Heart right ventricle (tissue), 16 donors: ENCODE data around the gene OTOG. TPM values are rescaled to one million over a fixed set of nuclear protein-coding genes. Genes with fewer than 3 reads are reported as not detected.
"Not testable (repeated sequence)": the region's sequence is repeated elsewhere in the genome, so short reads cannot be mapped to it uniquely, and the experiment has no call there.

Experiments
- ATAC-seq, 8 donors: fragments of 200-7000 bp; cut with Tn5 transposase; one replicate each; pipeline ENCODE4 v1.9.1; 2020; ENCODE audit warnings: mild to moderate bottlenecking in 8 of 8, moderate library complexity in 8 of 8, moderate number of reproducible peaks in 1 of 8
- DNase-seq, 2 donors: peaks; one replicate each; pipeline ENCODE4 v3.0.0-alpha.2; 2020
- H3K27ac ChIP-seq, 10 donors: fragments of 200-600 bp; sonication (generic) in 2 of 10; one replicate each; pipeline versions ENCODE4 v1.5.0 to v1.8.0; 2020 to 2022; ENCODE audit warnings: mild to moderate bottlenecking in 3 of 10
- H3K27me3 ChIP-seq, 7 donors: fragments of 200-600 bp; one replicate each; pipeline ENCODE4 v1.8.0; 2021 to 2022; ENCODE audit warnings: mild to moderate bottlenecking in 2 of 7
- H3K36me3 ChIP-seq, 9 donors: fragments of 200-600 bp; sonication (generic) in 1 of 9; one replicate each; pipeline versions ENCODE4 v1.5.0 to v1.8.0; 2020 to 2022; ENCODE audit warnings: mild to moderate bottlenecking in 2 of 9
- H3K4me1 ChIP-seq, 9 donors: fragments of 200-600 bp; sonication (generic) in 1 of 9; one replicate each; pipeline versions ENCODE4 v1.5.0 to v1.8.0; 2020 to 2022; ENCODE audit warnings: mild to moderate bottlenecking in 4 of 9
- H3K4me3 ChIP-seq, 10 donors: fragments of 200-600 bp; sonication (generic) in 2 of 10; one replicate each; pipeline versions ENCODE4 v1.5.0 to v1.8.0; 2020 to 2022; ENCODE audit warnings: mild to moderate bottlenecking in 7 of 10, moderate library complexity in 2 of 10
- H3K9me3 ChIP-seq, 11 donors: fragments of 200-600 bp in 10 of 11; sonication (generic) in 2 of 11; one replicate each; pipeline versions ENCODE4 v1.5.0 to v1.8.0; 2013 to 2022; ENCODE audit warnings: mild to moderate bottlenecking in 2 of 11, control low read depth in 1 of 11, moderate library complexity in 1 of 11
- CTCF ChIP-seq, 9 donors: fragments of 200-600 bp; sonication (generic) in 2 of 9; IDR thresholded peaks; one replicate each; pipeline versions ENCODE4 v1.5.0 to v1.8.0; 2021 to 2022; ENCODE audit warnings: antibody characterized with exemption in 9 of 9, mild to moderate bottlenecking in 5 of 9, moderate library complexity in 1 of 9
- WGBS, 2 donors: extraction: QIAGEN DNeasy Blood & Tissue Kit; methylation state at CpG; one replicate each; pipeline ENCODE4 v1.1.7; 2013; ENCODE audit warnings: inconsistent platforms in 1 of 2; 5-methylcytosine and 5-hydroxymethylcytosine counted together
- intact Hi-C, 10 donors: fragments of 100-400 bp; cut with DNase I; formaldehyde crosslinking; loops; one replicate each; pipeline versions ENCODE4 v1.11.1 to v1.14.2; 2022
- polyA plus RNA-seq, 2 donors: library from polyadenylated mRNA; stranded (reverse); fragments of 200-250 nt; gene quantifications; one replicate each; pipeline ENCODE4 v1.2.3, GENCODE V29; 2013
- total RNA-seq, 10 donors: library from RNA; stranded (reverse); fragmentation: NEBNext Ultra II Directional in 3 of 10; extraction: Animal tissue kit (Norgen Biotek cat#: 25700) in 3 of 10; gene quantifications; one replicate each; pipeline versions ENCODE4 v1.2.1 to v1.2.4, GENCODE V29; 2021 to 2023
- donor health status: Arrhythmogenic right ventricular cardiomyopathy.
- donor health status: ischemic (EF 13 %, LVEDD 7.1; RV severe dilation, severe dysfunction).
- donor health status: healthy with polysubstance abuse.
- donor health status: DM: no; HTN: yes; CAD: no.
- donor health status: DM: no; HTN: no; CAD: no.
- donor health status: ischemic (EF 25% LVEDD 6.9; RV normal size, moderate dysfunction).
- donor health status: ischemic (EF 25% LVEDD 5.7; RV mildly dilated, moderate dysfunction).
- donor health status: healthy.
- donor health status: DM: yes; HTN: yes; CAD: no.
- donor health status: Ischemic cardiomyopathy.
- donor health status: ischemic (EF 35%, LVEDD 5.7; RV mildly dilated, moderate dysfunction).
- donor health status: nonischemic (EF 11% LVEDD 7.7; RV severe dilation, severe dysfunction).
- donor health status: DM: yes; HTN: yes; CAD: no.
- donor health status: PGD.
- donor health status: ischemic (EF 29% LVEDD 5.4; RV normal size, mild dysfunction).
- donor health status: nonischemic (EF 23%, LVEDD 6.1; RV moderate dilation, normal function).

The OTOG gene
- total and polyA plus RNA-seq, 12 donors = not detected

GRCh38 chr11:17613428-17613962, 66.4 kb downstream of the OTOG start:
- ATAC-seq = peak in 1 of 8 donors; percentile 12
- intact Hi-C loops = no loop called here
- DNase-seq = no peak
- no peaks in the 10 kb centered on the region for H3K36me3 ChIP-seq
- H3K27ac ChIP-seq = no peak overlapping the region
- no peak overlapping the region for H3K4me3 ChIP-seq
- H3K27me3 ChIP-seq = peaks cover 0 to 13% (median 4%) of the 10 kb centered on the region in 7 donors
- WGBS, 2 donors = 84 to 87% methylated on average over 5 of the region's 5 CpGs
- peaks cover 0 to under 1% (median 0%) of the 10 kb centered on the region in 11 donors for H3K9me3 ChIP-seq
- TF ChIP-seq CTCF (IDR thresholded peaks at IDR 0.05) = no peak
- H3K4me1 ChIP-seq = no peaks in the 10 kb centered on the region

- Histone ChIP-seq H3K27me3 (peaks cover 0 to 13% (median 4%) of the 10 kb centered on the region in 7 donors), H3K4me1 (no peaks in the 10 kb centered on the region), H3K9me3 (peaks cover 0 to 5% (median 0%) of the 10 kb centered on the region in 11 donors), H3K4me3 (no peak overlapping the region), H3K36me3 (no peaks in the 10 kb centered on the region), H3K27ac (no peak overlapping the region)
- DNase-seq (no peak), ATAC-seq (no peak)
- WGBS, 2 donors = 90 to 93% methylated on average over 5 of the region's 5 CpGs
- no peak for TF ChIP-seq CTCF (IDR thresholded peaks at IDR 0.05)
- intact Hi-C loops = no loop called here
Measured at GRCh38 chr11:17613983-17614382, 66.9 kb downstream of the OTOG start.

GRCh38 chr11:17622711-17623110, 75.7 kb downstream of the OTOG start:
- DNase-seq, H3K36me3 ChIP-seq, H3K4me1 ChIP-seq, ATAC-seq, intact Hi-C loops, H3K27ac ChIP-seq, H3K4me3 ChIP-seq: not testable (repeated sequence)
- H3K9me3 ChIP-seq = peaks cover 0 to 46% (median 8%) of the 10 kb centered on the region in 11 donors
- 87 to 88% methylated on average over 4 of the region's 4 CpGs for WGBS, 2 donors
- peaks cover 0 to 20% (median 7%) of the 10 kb centered on the region in 7 donors for H3K27me3 ChIP-seq

DNA sequence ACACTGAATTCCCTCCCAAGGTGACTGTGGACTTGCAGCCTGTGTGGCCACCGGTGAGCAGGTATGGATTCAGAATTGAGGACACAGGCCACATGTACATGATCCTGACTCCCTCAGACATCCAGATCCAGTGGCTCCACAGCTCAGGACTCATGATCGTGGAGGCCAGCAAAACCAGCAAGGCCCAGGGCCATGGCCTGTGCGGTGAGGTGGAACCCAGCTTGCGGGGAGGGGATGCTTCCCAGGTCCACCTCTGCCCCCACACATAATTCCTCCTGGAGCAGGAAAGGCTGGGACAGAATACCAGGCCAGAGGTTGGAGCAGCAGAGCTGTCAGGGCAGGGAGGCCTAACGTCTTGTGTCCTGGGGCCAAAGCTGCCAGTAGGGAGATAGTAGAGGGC, 82.1 kb downstream of the OTOG start:
- DNase-seq (no peak), ATAC-seq (no peak)
- intact Hi-C loops = no loop called here
- TF ChIP-seq CTCF (IDR thresholded peaks at IDR 0.05) = no peak
- H3K4me3 ChIP-seq = no peak overlapping the region
- no peaks in the 10 kb centered on the region for H3K4me1 ChIP-seq
- no peak overlapping the region for H3K27ac ChIP-seq
- WGBS, 2 donors = 72 to 77% methylated on average over 5 of the region's 5 CpGs
- peaks cover 0 to 12% (median 0%) of the 10 kb centered on the region in 11 donors for H3K9me3 ChIP-seq
- H3K27me3 ChIP-seq = peaks cover 0 to 25% (median 7%) of the 10 kb centered on the region in 7 donors
- no peaks in the 10 kb centered on the region for H3K36me3 ChIP-seq

- WGBS, 2 donors = 71 to 77% methylated on average over 2 of the region's 2 CpGs
- no peak for DNase-seq
- peaks cover 0 to 21% (median 6%) of the 10 kb centered on the region in 7 donors for H3K27me3 ChIP-seq
- no peak overlapping the region for H3K27ac ChIP-seq
- H3K36me3 ChIP-seq = no peaks in the 10 kb centered on the region
- intact Hi-C loops = no loop called here
- H3K9me3 ChIP-seq = peaks cover 0 to 6% (median 0%) of the 10 kb centered on the region in 11 donors
- no peak for ATAC-seq
- no peaks in the 10 kb centered on the region for H3K4me1 ChIP-seq
- no peak for TF ChIP-seq CTCF (IDR thresholded peaks at IDR 0.05)
- no peak overlapping the region for H3K4me3 ChIP-seq
Measured at GRCh38 chr11:17630936-17631335, 83.9 kb downstream of the OTOG start.
